DMS 273 (cell line): ENCODE results near the gene TMEM165.

Experiments used
- DNase-seq: peaks from one replicate; lab custom pipeline; 2025; ENCODE audit not compliant: unreplicated experiment; lab: John Stamatoyannopoulos, UW

TMEM165 gene

GRCh38 chr4:55399581-55399980, 3.8 kb downstream of the TMEM165 start:
- DNase-seq = no peak

GRCh38 chr4:55405073-55405472, 9.3 kb downstream of the TMEM165 start:
- DNase-seq = no peak

GRCh38 chr4:55406545-55406944, 10.8 kb downstream of the TMEM165 start:
- DNase-seq = no peak

GRCh38 chr4:55407119-55407518, 11.4 kb downstream of the TMEM165 start:
- DNase-seq = no peak

- no peak for DNase-seq
Observed at GRCh38 chr4:55407764-55408163, 12.0 kb downstream of the TMEM165 start.

GRCh38 chr4:55409468-55410171, 13.9 kb downstream of the TMEM165 start:
- DNase-seq = peak; percentile 4

- DNase-seq = no peak
Observed at GRCh38 chr4:55410431-55410830, 14.7 kb downstream of the TMEM165 start.

- no peak for DNase-seq
Observed at GRCh38 chr4:55411621-55412020, 15.9 kb downstream of the TMEM165 start.

GRCh38 chr4:55416176-55416575, 20.4 kb downstream of the TMEM165 start:
- DNase-seq = no peak

- DNase-seq = no peak
Observed at GRCh38 chr4:55424791-55425190, 29.0 kb downstream of the TMEM165 start.

- no peak for DNase-seq
Observed at GRCh38 chr4:55431710-55432336, 36.1 kb downstream of the TMEM165 start.

GRCh38 chr4:55435141-55435841, 39.5 kb downstream of the TMEM165 start:
- DNase-seq = peak; percentile 15

- DNase-seq = no peak
Observed at GRCh38 chr4:55437356-55437796, 41.6 kb downstream of the TMEM165 start.

- no peak for DNase-seq
Observed at GRCh38 chr4:55437823-55438222, 42.1 kb downstream of the TMEM165 start.

GRCh38 chr4:55438314-55438713, 42.6 kb downstream of the TMEM165 start:
- no peak for DNase-seq

- DNase-seq = no peak
Observed at GRCh38 chr4:55439023-55439422, 43.3 kb downstream of the TMEM165 start.

- DNase-seq = no peak
Observed at GRCh38 chr4:55440786-55441185, 45.0 kb downstream of the TMEM165 start.

GRCh38 chr4:55442541-55442940, 46.8 kb downstream of the TMEM165 start:
- no peak for DNase-seq

- peak; percentile 25 for DNase-seq
Observed at GRCh38 chr4:55444827-55445226, 49.1 kb downstream of the TMEM165 start.

- DNase-seq = no peak
Observed at GRCh38 chr4:55445921-55446577, 50.3 kb downstream of the TMEM165 start.

GRCh38 chr4:55446578-55446922, 50.8 kb downstream of the TMEM165 start:
- DNase-seq = no peak
